PC-9 (cell line): ENCODE results near the gene MMP13. TPM values are rescaled to one million over a fixed set of nuclear protein-coding genes. Genes with fewer than 3 reads are reported as not detected.

ENCODE experiments used
- BruUV-seq: library from RNA; stranded (reverse); fragments of 400-500 nt; replicated peaks from 2 replicates; lab custom pipeline; 2021; lab: Mats Ljungman, UMichigan
- CTCF ChIA-PET: fragments of 300-600 bp; sonication (Branson Sonifier 250); formaldehyde crosslinking; loops from one replicate; lab custom pipeline; 2022; ENCODE audit warnings: antibody characterized with exemption; lab: Charles Lee
- POLR2A ChIA-PET: fragments of 300-600 bp; sonication (Branson Sonifier 250); formaldehyde crosslinking; loops from one replicate; lab custom pipeline; 2022; ENCODE audit warnings: antibody characterized with exemption; ENCODE audit not compliant: unreplicated experiment; lab: Charles Lee
- DNase-seq, 2 experiments: peaks; one replicate each; pipeline versions ENCODE4 v3.0.0 to v3.0.0-alpha.2; 2015 to 2022; ENCODE audit warnings: mixed read lengths in 1 of 2
- H2AFZ ChIP-seq: fragments of 200-600 bp; sonication (generic); 2 replicates; pipeline ENCODE4 v1.8.1; 2017; ENCODE audit warnings: antibody characterized with exemption
- H3F3A ChIP-seq: fragments of 200-600 bp; sonication (generic); 2 replicates; pipeline ENCODE4 v1.8.1; 2017; ENCODE audit warnings: antibody characterized with exemption, mild to moderate bottlenecking, low read depth; ENCODE audit not compliant: insufficient read depth
- H3K27ac ChIP-seq: fragments of 200-600 bp; sonication (generic); 2 replicates; pipeline ENCODE4 v1.6.1; 2016; ENCODE audit warnings: mixed run types
- H3K27me3 ChIP-seq: fragments of 200-600 bp; sonication (generic); 2 replicates; pipeline ENCODE4 v1.6.1; 2016; ENCODE audit warnings: low read depth, mixed run types; ENCODE audit not compliant: insufficient read depth
- H3K36me3 ChIP-seq: fragments of 200-600 bp; sonication (generic); 2 replicates; pipeline ENCODE4 v1.6.1; 2016; ENCODE audit warnings: low read depth, mixed run types
- H3K4me1 ChIP-seq: fragments of 200-600 bp; sonication (generic); replicated peaks from 2 replicates; pipeline ENCODE4 v1.6.1; 2016; ENCODE audit warnings: mixed run types; ENCODE audit not compliant: insufficient read depth
- H3K4me2 ChIP-seq: fragments of 200-600 bp; sonication (generic); 2 replicates; pipeline ENCODE4 v1.6.1; 2017; ENCODE audit warnings: mixed run types
- H3K4me3 ChIP-seq: fragments of 200-600 bp; sonication (generic); 2 replicates; pipeline ENCODE4 v1.6.1; 2016; ENCODE audit warnings: mixed run types
- H3K79me2 ChIP-seq: fragments of 200-600 bp; sonication (generic); 2 replicates; pipeline ENCODE4 v1.6.1; 2017; ENCODE audit warnings: low read depth, mixed run types
- H3K9me2 ChIP-seq: fragments of 200-600 bp; sonication (generic); 2 replicates; pipeline ENCODE4 v1.8.1; 2017; ENCODE audit warnings: mild to moderate bottlenecking; ENCODE audit not compliant: insufficient read depth
- H3K9me3 ChIP-seq: fragments of 200-600 bp; sonication (generic); 2 replicates; pipeline ENCODE4 v1.8.1; 2016; ENCODE audit warnings: low read depth; ENCODE audit not compliant: insufficient read depth
- H4K20me1 ChIP-seq: fragments of 200-600 bp; sonication (generic); 2 replicates; pipeline ENCODE4 v1.8.1; 2017; ENCODE audit not compliant: insufficient read depth
- CTCF ChIP-seq: fragments of 200-600 bp; sonication (generic); conservative IDR thresholded peaks from 2 replicates; pipeline ENCODE4 v1.6.1; 2017; ENCODE audit warnings: mixed run types, antibody characterized with exemption, mild to moderate bottlenecking, moderate library complexity
- EZH2 ChIP-seq: fragments of 200-600 bp; sonication (generic); IDR thresholded peaks from 2 replicates; pipeline ENCODE4 v1.8.0; 2017; ENCODE audit warnings: antibody characterized with exemption, low read depth
- intact Hi-C: fragments of 100-400 bp; cut with micrococcal nuclease; formaldehyde crosslinking; loops from one replicate; pipeline ENCODE4 v1.10.0; 2022; ENCODE audit not compliant: unreplicated experiment
- total RNA-seq: library from RNA; stranded (reverse); gene quantifications from 2 replicates; pipeline ENCODE4 v1.2.3, GENCODE V29; 2021

MMP13 gene
- total RNA-seq, 1 experiment from 2014 or later = not detected

GRCh38 chr11:102926961-102927623 is 28.4 kb downstream of the MMP13 start:
- no TSS peak for BruUV-seq
- POLR2A ChIA-PET = no interaction called here

GRCh38 chr11:102926517-102926916 is 29.0 kb downstream of the MMP13 start:
- H4K20me1 ChIP-seq = no peaks in the 10 kb centered on the region

More at GRCh38 chr11:102926961-102927623, 28.4 kb downstream of the MMP13 start:
- no peaks in the 10 kb centered on the region for H3K9me2 ChIP-seq
- CTCF ChIA-PET = interaction anchor here (0.7 kb wide), 1 partner anchor 78 kb away, joined by 3 read pairs; no protein-coding TSS in a partner anchor
- H3K9me3 ChIP-seq = no peaks in the 10 kb centered on the region
- H3K4me1 ChIP-seq = no peaks in the 10 kb centered on the region
- H4K20me1 ChIP-seq = no peaks in the 10 kb centered on the region
- DNase-seq = no peak
- H3K79me2 ChIP-seq = no peaks in the 10 kb centered on the region
- TF ChIP-seq EZH2 (no peak), CTCF (no peak)
- no peak overlapping the region for H2AFZ ChIP-seq
- H3K27me3 ChIP-seq = 0 out of 2 replicates have a peak, but pooled peaks cover 4% of the 10 kb centered on the region
- H3K27ac ChIP-seq = no peak overlapping the region
- H3K36me3 ChIP-seq = no peaks in the 10 kb centered on the region
- no peak overlapping the region for H3K4me3 ChIP-seq
- intact Hi-C loops = no loop called here
- no peak overlapping the region for H3K4me2 ChIP-seq
- no peaks in the 10 kb centered on the region for H3F3A ChIP-seq

GRCh38 chr11:102925988-102926387 is 29.5 kb downstream of the MMP13 start:
- no peaks in the 10 kb centered on the region for H3K36me3 ChIP-seq
- H3K79me2 ChIP-seq = no peaks in the 10 kb centered on the region
- intact Hi-C loops = no loop called here
- H3K9me3 ChIP-seq = no peaks in the 10 kb centered on the region
- no TSS peak for BruUV-seq
- ChIA-PET POLR2A (no interaction called here), CTCF (interaction anchor here (0.6 to 1.1 kb wide), 2 partner anchors 11 to 322 kb away, joined by 3 read pairs; no protein-coding TSS in a partner anchor)
- no peaks in the 10 kb centered on the region for H4K20me1 ChIP-seq
- H3K27ac ChIP-seq = no peak overlapping the region
- no peak overlapping the region for H3K4me3 ChIP-seq
- H3K27me3 ChIP-seq = 0 out of 2 replicates have a peak, but pooled peaks cover 3% of the 10 kb centered on the region
- no peak for DNase-seq
- H2AFZ ChIP-seq = no peak overlapping the region
- no peaks in the 10 kb centered on the region for H3F3A ChIP-seq
- no peak for TF ChIP-seq EZH2
- TF ChIP-seq CTCF = no peak
- H3K4me2 ChIP-seq = no peak overlapping the region
- no peaks in the 10 kb centered on the region for H3K9me2 ChIP-seq
- no peaks in the 10 kb centered on the region for H3K4me1 ChIP-seq

More at GRCh38 chr11:102926517-102926916, 29.0 kb downstream of the MMP13 start:
- no peak overlapping the region for H2AFZ ChIP-seq
- no peak for DNase-seq
- H3F3A ChIP-seq = no peaks in the 10 kb centered on the region
- no peak overlapping the region for H3K4me2 ChIP-seq
- H3K4me1 ChIP-seq = no peaks in the 10 kb centered on the region
- CTCF ChIA-PET = interaction anchor here (0.7 kb wide), 1 partner anchor 77 kb away, joined by 3 read pairs; no protein-coding TSS in a partner anchor
- no peaks in the 10 kb centered on the region for H3K79me2 ChIP-seq
- H3K27me3 ChIP-seq = 0 out of 2 replicates have a peak, but pooled peaks cover 4% of the 10 kb centered on the region
- no peaks in the 10 kb centered on the region for H3K9me2 ChIP-seq
- H3K9me3 ChIP-seq = no peaks in the 10 kb centered on the region
- TF ChIP-seq CTCF (no peak), EZH2 (no peak)
- intact Hi-C loops = no loop called here
- no peak overlapping the region for H3K4me3 ChIP-seq
- no peaks in the 10 kb centered on the region for H3K36me3 ChIP-seq
- BruUV-seq = no TSS peak
- POLR2A ChIA-PET = no interaction called here
- H3K27ac ChIP-seq = no peak overlapping the region
